OCI-LY1 (cell line): ENCODE results near the gene CDC42BPB.

Experiments
- H2AFZ ChIP-seq: fragments of 200-600 bp; sonication (generic), shearing (Covaris generic); 2 replicates; pipeline ENCODE4 v1.6.0; 2014; ENCODE audit warnings: antibody characterized with exemption, mild to moderate bottlenecking, low read length
- H3F3A ChIP-seq: fragments of 200-600 bp; sonication (generic), shearing (Covaris generic); 2 replicates; pipeline ENCODE4 v1.6.0; 2014; ENCODE audit warnings: mild to moderate bottlenecking, antibody characterized with exemption, low read length, moderate library complexity; ENCODE audit not compliant: insufficient read depth
- H3K27ac ChIP-seq: fragments of 200-600 bp; sonication (generic); 2 replicates; pipeline ENCODE4 v1.5.1; 2014; ENCODE audit warnings: low read length, mixed run types, mild to moderate bottlenecking, low read depth; ENCODE audit not compliant: poor library complexity, severe bottlenecking
- H3K27me3 ChIP-seq: fragments of 200-600 bp; sonication (generic); 2 replicates; pipeline ENCODE4 v1.6.0; 2014; ENCODE audit warnings: antibody characterized with exemption, mild to moderate bottlenecking, low read length, moderate library complexity; ENCODE audit not compliant: insufficient read depth
- H3K36me3 ChIP-seq: fragments of 200-600 bp; sonication (generic); 2 replicates; pipeline ENCODE4 v1.6.1; 2014; ENCODE audit warnings: mild to moderate bottlenecking, antibody characterized with exemption, low read length, moderate library complexity, mixed read lengths; ENCODE audit not compliant: insufficient read depth
- H3K4me1 ChIP-seq: fragments of 200-600 bp; sonication (generic); 2 replicates; pipeline ENCODE4 v1.5.1; 2014; ENCODE audit warnings: mild to moderate bottlenecking, low read length, moderate library complexity; ENCODE audit not compliant: insufficient read depth, severe bottlenecking
- H3K4me2 ChIP-seq: fragments of 200-600 bp; sonication (generic), shearing (Covaris generic); 2 replicates; pipeline ENCODE4 v1.6.1; 2014; ENCODE audit warnings: low read length
- H3K4me3 ChIP-seq: fragments of 200-600 bp; sonication (generic); 2 replicates; pipeline ENCODE4 v1.5.1; 2014; ENCODE audit warnings: low read length, low read depth, mild to moderate bottlenecking, mixed read lengths; ENCODE audit not compliant: poor library complexity, severe bottlenecking
- H3K79me2 ChIP-seq: fragments of 200-600 bp; shearing (Covaris generic); 2 replicates; pipeline ENCODE4 v1.6.1; 2016; ENCODE audit warnings: mixed run types, low read length, mixed read lengths; ENCODE audit not compliant: insufficient read depth
- H3K9ac ChIP-seq: fragments of 200-600 bp; sonication (generic), shearing (Covaris generic); 2 replicates; pipeline ENCODE4 v1.6.1; 2014; ENCODE audit warnings: mild to moderate bottlenecking, low read length, mixed read lengths
- H3K9me2 ChIP-seq: fragments of 200-600 bp; sonication (generic), shearing (Covaris generic); 2 replicates; pipeline ENCODE4 v1.6.1; 2014; ENCODE audit warnings: low read depth, mild to moderate bottlenecking, low read length, mixed read lengths
- H3K9me3 ChIP-seq: fragments of 200-600 bp; shearing (Covaris generic); 2 replicates; pipeline ENCODE4 v1.6.1; 2014; ENCODE audit warnings: low read length, mixed read lengths
- H4K20me1 ChIP-seq: fragments of 200-600 bp; sonication (generic), shearing (Covaris generic); 2 replicates; pipeline ENCODE4 v1.6.0; 2016; ENCODE audit warnings: mild to moderate bottlenecking, low read length; ENCODE audit not compliant: insufficient read depth
- CTCF ChIP-seq: fragments of 200-600 bp; sonication (generic), shearing (Covaris generic); IDR thresholded peaks from 2 replicates; pipeline ENCODE4 v1.5.1; 2017; ENCODE audit warnings: mild to moderate bottlenecking, antibody characterized with exemption, low read length, moderate library complexity, mixed read lengths
- EZH2 ChIP-seq: fragments of 200-600 bp; sonication (generic), shearing (Covaris generic); IDR thresholded peaks from 2 replicates; pipeline ENCODE4 v1.8.0; 2017; ENCODE audit warnings: borderline replicate concordance, mixed run types, mild to moderate bottlenecking, antibody characterized with exemption, low read length, moderate library complexity, mixed read lengths

Gene CDC42BPB

GRCh38 chr14:102916347-102917055 is 140.8 kb downstream of the CDC42BPB start:
- Histone ChIP-seq H3K9ac (peak overlapping the region; percentile 31; the same call in 1 of the 2 replicates), H3K4me2 (peak overlapping the region; percentile 23; the same call in 1 of the 2 replicates), H2AFZ (no peak overlapping the region), H3K4me3 (no peak overlapping the region), H3K9me3 (no peaks in the 10 kb centered on the region), H3K4me1 (peaks cover 48% of the 10 kb centered on the region), H3F3A (no peaks in the 10 kb centered on the region), H4K20me1 (no peaks in the 10 kb centered on the region), H3K27ac (peak overlapping the region; percentile 94), H3K79me2 (no peaks in the 10 kb centered on the region), H3K9me2 (no peaks in the 10 kb centered on the region), H3K36me3 (no peaks in the 10 kb centered on the region; the same call in 1 of the 2 replicates), H3K27me3 (no peaks in the 10 kb centered on the region)
- TF ChIP-seq CTCF (no peak), EZH2 (no peak)

GRCh38 chr14:102915292-102916110 is 141.8 kb downstream of the CDC42BPB start:
- H3K9ac ChIP-seq: no peak overlapping the region
- H3K9me2 ChIP-seq: no peaks in the 10 kb centered on the region
- no peak overlapping the region for H3K4me3 ChIP-seq
- H3K4me2 ChIP-seq: peak overlapping the region; percentile 30
- H4K20me1 ChIP-seq: no peaks in the 10 kb centered on the region
- no peak overlapping the region for H2AFZ ChIP-seq
- no peaks in the 10 kb centered on the region; the same call in 1 of the 2 replicates for H3K36me3 ChIP-seq
- H3K4me1 ChIP-seq: peaks cover 48% of the 10 kb centered on the region
- no peaks in the 10 kb centered on the region for H3K9me3 ChIP-seq
- H3F3A ChIP-seq: no peaks in the 10 kb centered on the region
- TF ChIP-seq EZH2 (no peak), CTCF (no peak)
- no peaks in the 10 kb centered on the region for H3K79me2 ChIP-seq
- H3K27me3 ChIP-seq: no peaks in the 10 kb centered on the region
- H3K27ac ChIP-seq: peak overlapping the region; percentile 94

GRCh38 chr14:102914474-102915291 is 142.7 kb downstream of the CDC42BPB start:
- Histone ChIP-seq H4K20me1 (no peaks in the 10 kb centered on the region), H3K9me3 (no peaks in the 10 kb centered on the region), H3K79me2 (no peaks in the 10 kb centered on the region), H3K27me3 (no peaks in the 10 kb centered on the region), H3K9me2 (no peaks in the 10 kb centered on the region), H3K4me2 (peak overlapping the region; percentile 30), H3K4me3 (no peak overlapping the region), H2AFZ (no peak overlapping the region), H3F3A (no peaks in the 10 kb centered on the region), H3K4me1 (peaks cover 48% of the 10 kb centered on the region), H3K36me3 (no peaks in the 10 kb centered on the region; the same call in 1 of the 2 replicates), H3K9ac (no peak overlapping the region), H3K27ac (peak overlapping the region; percentile 94)
- TF ChIP-seq EZH2 (no peak), CTCF (no peak)
